ENCODE measurements around the gene MRGPRF. TPM values are rescaled to one million over a fixed set of nuclear protein-coding genes. Genes with fewer than 3 reads are reported as not detected.

MRGPRF gene
- total RNA-seq, 1 experiment from 2014 or later, result 0.35 TPM

DNA sequence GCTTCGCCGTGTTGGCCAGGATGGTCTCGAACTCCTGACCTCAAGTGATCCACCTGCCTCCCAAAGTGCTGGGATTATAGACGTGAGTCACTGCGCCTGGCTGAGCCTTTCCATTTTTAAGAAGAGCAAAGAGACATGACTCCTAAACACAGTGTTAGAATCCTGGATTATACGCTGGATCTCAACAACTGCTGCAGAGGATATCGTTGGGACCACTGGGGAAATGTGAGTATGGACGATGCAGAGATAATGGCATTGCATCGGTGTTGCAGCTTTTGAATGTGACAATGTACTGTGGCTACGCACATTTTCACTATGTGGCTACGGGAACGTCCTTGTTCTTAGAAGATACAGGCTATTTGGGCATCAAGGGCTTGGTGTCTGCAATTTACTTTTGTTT lies 6.2 kb downstream of the MRGPRF start:
- no peak overlapping the region for H3K4me3 ChIP-seq
- ChIA-PET POLR2A (ENCODE audit: unreplicated experiment) (no interaction called here), CTCF (interaction anchor here (0.5 kb wide), 1 partner anchor 17 kb away, joined by 7 read pairs; no protein-coding TSS in a partner anchor)
- no peaks in the 10 kb centered on the region for H3K9me3 ChIP-seq (ENCODE audit: insufficient read depth, low read depth)
- no peak overlapping the region for H2AFZ ChIP-seq
- peaks cover 23% of the 10 kb centered on the region for H3F3A ChIP-seq (ENCODE audit: insufficient read depth, low read depth)
- no peaks in the 10 kb centered on the region for H3K36me3 ChIP-seq (ENCODE audit: low read depth)
- no peaks in the 10 kb centered on the region for H4K20me1 ChIP-seq (ENCODE audit: insufficient read depth)
- no peak overlapping the region for H3K27ac ChIP-seq
- no TSS peak for BruUV-seq (replicated peaks)
- TF ChIP-seq, protein P1, sequence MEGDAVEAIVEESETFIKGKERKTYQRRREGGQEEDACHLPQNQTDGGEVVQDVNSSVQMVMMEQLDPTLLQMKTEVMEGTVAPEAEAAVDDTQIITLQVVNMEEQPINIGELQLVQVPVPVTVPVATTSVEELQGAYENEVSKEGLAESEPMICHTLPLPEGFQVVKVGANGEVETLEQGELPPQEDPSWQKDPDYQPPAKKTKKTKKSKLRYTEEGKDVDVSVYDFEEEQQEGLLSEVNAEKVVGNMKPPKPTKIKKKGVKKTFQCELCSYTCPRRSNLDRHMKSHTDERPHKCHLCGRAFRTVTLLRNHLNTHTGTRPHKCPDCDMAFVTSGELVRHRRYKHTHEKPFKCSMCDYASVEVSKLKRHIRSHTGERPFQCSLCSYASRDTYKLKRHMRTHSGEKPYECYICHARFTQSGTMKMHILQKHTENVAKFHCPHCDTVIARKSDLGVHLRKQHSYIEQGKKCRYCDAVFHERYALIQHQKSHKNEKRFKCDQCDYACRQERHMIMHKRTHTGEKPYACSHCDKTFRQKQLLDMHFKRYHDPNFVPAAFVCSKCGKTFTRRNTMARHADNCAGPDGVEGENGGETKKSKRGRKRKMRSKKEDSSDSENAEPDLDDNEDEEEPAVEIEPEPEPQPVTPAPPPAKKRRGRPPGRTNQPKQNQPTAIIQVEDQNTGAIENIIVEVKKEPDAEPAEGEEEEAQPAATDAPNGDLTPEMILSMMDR (conservative IDR thresholded peaks at IDR 0.05), result no peak
- TF ChIP-seq EZH2 (IDR thresholded peaks at IDR 0.05; ENCODE audit: low read depth), result no peak
- H3K9me2 ChIP-seq (ENCODE audit: insufficient read depth), result no peaks in the 10 kb centered on the region
- intact Hi-C loops (cut with micrococcal nuclease; ENCODE audit: unreplicated experiment), result loop anchor here (10.0 kb wide), 1 partner anchor 78 kb away; no protein-coding TSS in a partner anchor
- no peak for DNase-seq
- peaks cover 21% of the 10 kb centered on the region for H3K27me3 ChIP-seq (ENCODE audit: insufficient read depth, low read depth)
- H3K79me2 ChIP-seq (ENCODE audit: low read depth), result no peaks in the 10 kb centered on the region
- H3K4me2 ChIP-seq, result no peak overlapping the region
- H3K4me1 ChIP-seq (replicated peaks; ENCODE audit: insufficient read depth), result peaks cover 40% of the 10 kb centered on the region

DNA sequence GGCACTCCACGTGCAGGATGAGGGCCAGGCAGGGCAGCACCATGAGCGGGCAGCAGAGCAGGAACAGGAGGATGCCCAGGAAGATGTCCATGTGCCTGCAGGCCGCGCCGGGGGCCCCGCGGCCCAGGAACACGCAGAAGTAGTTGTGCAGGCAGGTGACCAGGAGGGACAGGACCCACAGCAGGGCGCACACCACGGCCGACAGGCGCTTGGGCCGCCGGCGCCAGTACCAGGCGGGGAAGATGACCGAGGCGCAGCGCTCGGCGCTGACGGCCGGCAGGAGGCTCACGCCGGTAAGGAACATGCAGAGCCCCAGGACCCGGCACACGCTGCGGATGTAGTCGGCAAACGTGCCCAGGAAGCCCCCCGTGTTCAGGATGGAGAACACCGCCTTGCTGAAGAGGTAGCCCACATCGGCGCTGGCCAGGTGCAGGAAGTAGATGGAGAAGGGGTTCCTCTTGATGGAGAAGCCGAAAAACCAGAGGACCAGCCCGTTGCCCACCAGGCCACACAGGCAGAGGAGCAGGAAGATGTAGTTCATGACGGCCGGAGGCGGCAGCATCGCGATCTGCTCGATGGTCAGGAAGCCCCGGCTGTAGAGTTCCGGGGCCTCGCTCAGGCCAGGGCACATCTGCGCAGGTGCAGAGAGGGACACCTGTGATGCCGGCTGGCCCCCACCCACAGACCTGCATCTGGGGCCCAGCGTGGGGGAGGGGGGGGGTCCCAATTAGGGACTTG lies 7.2 kb downstream of the MRGPRF start:
- no peak for DNase-seq
- Histone ChIP-seq H3K36me3 (ENCODE audit: low read depth) (no peaks in the 10 kb centered on the region), H3K27me3 (ENCODE audit: insufficient read depth, low read depth) (peaks cover 28% of the 10 kb centered on the region), H3K9me2 (ENCODE audit: insufficient read depth) (no peaks in the 10 kb centered on the region), H3K9me3 (ENCODE audit: insufficient read depth, low read depth) (no peaks in the 10 kb centered on the region), H3K4me2 (no peak overlapping the region), H3K4me3 (no peak overlapping the region), H4K20me1 (ENCODE audit: insufficient read depth) (no peaks in the 10 kb centered on the region), H3F3A (ENCODE audit: insufficient read depth, low read depth) (peaks cover 23% of the 10 kb centered on the region), H3K27ac (no peak overlapping the region), H2AFZ (no peak overlapping the region), H3K4me1 (replicated peaks; ENCODE audit: insufficient read depth) (peaks cover 34% of the 10 kb centered on the region), H3K79me2 (ENCODE audit: low read depth) (no peaks in the 10 kb centered on the region)
- no peak for TF ChIP-seq EZH2 (IDR thresholded peaks at IDR 0.05; ENCODE audit: low read depth)
- TF ChIP-seq, protein P1 (conservative IDR thresholded peaks at IDR 0.05), result no peak
- ChIA-PET CTCF (no interaction called here), POLR2A (ENCODE audit: unreplicated experiment) (no interaction called here)
- no TSS peak for BruUV-seq (replicated peaks)
- intact Hi-C loops (cut with micrococcal nuclease; ENCODE audit: unreplicated experiment), result loop anchor here (10.0 kb wide), 1 partner anchor 79 kb away; no protein-coding TSS in a partner anchor

DNA sequence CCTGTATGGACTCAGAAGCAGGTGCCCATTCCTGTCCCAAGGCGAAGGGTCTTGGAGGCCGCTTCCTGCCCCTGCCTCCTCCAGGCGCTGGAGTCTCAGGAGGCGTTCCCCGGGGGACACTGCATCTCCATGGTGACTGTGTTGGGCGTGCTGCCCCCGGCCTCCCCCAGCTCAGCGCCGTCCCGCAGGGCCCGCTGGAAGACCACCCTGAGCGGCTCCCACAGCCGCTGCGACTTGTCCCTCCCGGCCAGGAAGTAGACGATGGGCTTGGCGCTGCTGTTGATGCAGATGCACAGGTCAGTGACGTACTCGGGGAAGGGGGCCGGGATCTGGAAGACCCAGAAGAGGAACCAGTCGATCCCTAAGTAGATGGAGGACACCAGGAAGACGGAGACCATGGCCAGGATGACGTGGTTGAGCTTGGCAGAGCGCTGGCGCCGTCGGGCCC lies 7.8 kb downstream of the MRGPRF start:
- Histone ChIP-seq H3K9me3 (ENCODE audit: insufficient read depth, low read depth) (no peaks in the 10 kb centered on the region), H3K27me3 (ENCODE audit: insufficient read depth, low read depth) (peaks cover 28% of the 10 kb centered on the region), H3K27ac (no peak overlapping the region), H2AFZ (no peak overlapping the region), H4K20me1 (ENCODE audit: insufficient read depth) (no peaks in the 10 kb centered on the region), H3K4me2 (no peak overlapping the region), H3F3A (ENCODE audit: insufficient read depth, low read depth) (peaks cover 22% of the 10 kb centered on the region), H3K36me3 (ENCODE audit: low read depth) (no peaks in the 10 kb centered on the region), H3K4me3 (no peak overlapping the region), H3K79me2 (ENCODE audit: low read depth) (no peaks in the 10 kb centered on the region), H3K4me1 (replicated peaks; ENCODE audit: insufficient read depth) (peaks cover 28% of the 10 kb centered on the region), H3K9me2 (ENCODE audit: insufficient read depth) (no peaks in the 10 kb centered on the region)
- intact Hi-C loops (cut with micrococcal nuclease; ENCODE audit: unreplicated experiment), result loop anchor here (10.0 kb wide), 1 partner anchor 80 kb away; no protein-coding TSS in a partner anchor
- BruUV-seq (replicated peaks), result no TSS peak
- TF ChIP-seq, protein P1 (conservative IDR thresholded peaks at IDR 0.05), result no peak
- no peak for TF ChIP-seq EZH2 (IDR thresholded peaks at IDR 0.05; ENCODE audit: low read depth)
- CTCF ChIA-PET, result no interaction called here
- POLR2A ChIA-PET (ENCODE audit: unreplicated experiment), result no interaction called here
- DNase-seq, result no peak

Data from PC-9 (cell line).